Raji (cell line): ENCODE results near the gene MAD2L2.

Experiments used
- POLR2A ChIP-seq: IDR thresholded peaks from 2 replicates; pipeline ENCODE4 v1.6.1; 2011; ENCODE audit warnings: low read depth, low read length, control low read depth; ENCODE audit not compliant: insufficient read depth

The MAD2L2 gene

GRCh38 chr1:11697188-11697892 is 16.4 kb upstream of the MAD2L2 start:
- TF ChIP-seq POLR2A: no peak

- TF ChIP-seq POLR2A: no peak
Observed at GRCh38 chr1:11695861-11696260, 14.9 kb upstream of the MAD2L2 start.

- TF ChIP-seq POLR2A: no peak
Observed at GRCh38 chr1:11693917-11694316, 13.0 kb upstream of the MAD2L2 start.

GRCh38 chr1:11693024-11693590 is 12.2 kb upstream of the MAD2L2 start:
- TF ChIP-seq POLR2A: no peak

- no peak for TF ChIP-seq POLR2A
Observed at GRCh38 chr1:11691928-11692711, 11.2 kb upstream of the MAD2L2 start.

GRCh38 chr1:11691302-11691914 is 10.5 kb upstream of the MAD2L2 start, which contains the start of gene DRAXIN:
Gene DRAXIN, plus strand, starts transcription at chr1:11691710. Its CDS starts 14,549 bp downstream, at chr1:11706259.
- no peak for TF ChIP-seq POLR2A

- no peak for TF ChIP-seq POLR2A
Observed at GRCh38 chr1:11690397-11691301, 9.7 kb upstream of the MAD2L2 start.

- TF ChIP-seq POLR2A: no peak
Observed at GRCh38 chr1:11688506-11688905, 7.6 kb upstream of the MAD2L2 start.

- no peak for TF ChIP-seq POLR2A
Observed at GRCh38 chr1:11685210-11685752, 4.3 kb upstream of the MAD2L2 start.

- no peak for TF ChIP-seq POLR2A
Observed at GRCh38 chr1:11684070-11684469, 3.1 kb upstream of the MAD2L2 start.

- TF ChIP-seq POLR2A: no peak
Observed at GRCh38 chr1:11682799-11683198, 1.9 kb upstream of the MAD2L2 start.

- TF ChIP-seq POLR2A: no peak
Observed at GRCh38 chr1:11682287-11682771, 1.4 kb upstream of the MAD2L2 start.

- TF ChIP-seq POLR2A: no peak
Observed at GRCh38 chr1:11680270-11681070, 478 bp downstream of the MAD2L2 start.

- no peak for TF ChIP-seq POLR2A
Observed at GRCh38 chr1:11678442-11678841, 2.5 kb downstream of the MAD2L2 start.
